ENCODE results near the gene CEP164.

Gene CEP164

GRCh38 chr11:117414724-117415123 is 87.1 kb downstream of the CEP164 start:
- no peak for TF ChIP-seq CTCF (IDR thresholded peaks at IDR 0.05; ENCODE audit: low read depth, low read length)
- DNase-seq (ENCODE audit: low read depth in 2 of 2) = no peak

GRCh38 chr11:117415358-117415896 is 87.8 kb downstream of the CEP164 start:
- DNase-seq (ENCODE audit: low read depth in 2 of 2) = no peak
- no peak overlapping the region for H3K4me3 ChIP-seq (replicated peaks in 1 of 2; ENCODE audit: low read depth in 2 of 2, low read length in 2 of 2)
- no peak for TF ChIP-seq CTCF (IDR thresholded peaks at IDR 0.05; ENCODE audit: low read depth, low read length)

More at GRCh38 chr11:117414724-117415123, 87.1 kb downstream of the CEP164 start:
- no peak overlapping the region for H3K4me3 ChIP-seq (replicated peaks in 1 of 2; ENCODE audit: low read depth in 2 of 2, low read length in 2 of 2)

GRCh38 chr11:117417342-117417741 is 89.7 kb downstream of the CEP164 start:
- TF ChIP-seq CTCF (IDR thresholded peaks at IDR 0.05; ENCODE audit: low read depth, low read length) = no peak
- H3K4me3 ChIP-seq (replicated peaks in 1 of 2; ENCODE audit: low read depth in 2 of 2, low read length in 2 of 2) = no peak overlapping the region
- no peak for DNase-seq (ENCODE audit: low read depth in 2 of 2)

- H3K4me3 ChIP-seq (replicated peaks in 1 of 2; ENCODE audit: low read depth in 2 of 2, low read length in 2 of 2) = no peak overlapping the region
- no peak for TF ChIP-seq CTCF (IDR thresholded peaks at IDR 0.05; ENCODE audit: low read depth, low read length)
- no peak for DNase-seq (ENCODE audit: low read depth in 2 of 2)
These were observed 90.2 kb downstream of the CEP164 start for GRCh38 chr11:117417856-117418255.

GRCh38 chr11:117418737-117419481 is 91.3 kb downstream of the CEP164 start:
- no peak overlapping the region for H3K4me3 ChIP-seq (replicated peaks in 1 of 2; ENCODE audit: low read depth in 2 of 2, low read length in 2 of 2)
- DNase-seq (ENCODE audit: low read depth in 2 of 2) = no peak
- TF ChIP-seq CTCF (IDR thresholded peaks at IDR 0.05; ENCODE audit: low read depth, low read length) = no peak

- TF ChIP-seq CTCF (IDR thresholded peaks at IDR 0.05; ENCODE audit: low read depth, low read length) = no peak
- peak in 1 of 2 donors; percentile 27 for DNase-seq (ENCODE audit: low read depth in 2 of 2)
- H3K4me3 ChIP-seq (replicated peaks in 1 of 2; ENCODE audit: low read depth in 2 of 2, low read length in 2 of 2) = no peak overlapping the region
These were observed 92.0 kb downstream of the CEP164 start for GRCh38 chr11:117419482-117420142.
